T-helper 2 cell treated with Interferon-gamma antibody and Interleukin-4, amounts not matched to agents 5 μg/mL and 100 μg/mL, for 36 hours (primary cell): ENCODE results near the gene SUMO3.
A peak's percentile ranks its signal among the peaks of the same experiment; 100 is the strongest.

Experiments
- DNase-seq: peaks from one replicate; pipeline ENCODE4 v3.0.0; 2021; ENCODE audit warnings: low spot score
- H3K27ac Mint-ChIP-seq: one replicate; pipeline ENCODE4 v1.8.0; 2021; ENCODE audit warnings: mild to moderate bottlenecking, mixed read lengths
- H3K27me3 Mint-ChIP-seq: one replicate; pipeline ENCODE4 v1.8.0; 2021; ENCODE audit warnings: low read depth, mixed read lengths
- H3K36me3 Mint-ChIP-seq: one replicate; pipeline ENCODE4 v1.8.0; 2021; ENCODE audit warnings: low read depth, mixed read lengths
- H3K4me1 Mint-ChIP-seq: one replicate; pipeline ENCODE4 v1.8.0; 2021; ENCODE audit warnings: low read depth, mixed read lengths
- H3K4me3 Mint-ChIP-seq: one replicate; pipeline ENCODE4 v1.8.0; 2022; ENCODE audit warnings: mild to moderate bottlenecking, moderate library complexity, mixed read lengths
- H3K9me3 Mint-ChIP-seq: one replicate; pipeline ENCODE4 v1.8.0; 2021; ENCODE audit warnings: mixed read lengths

SUMO3 gene

GRCh38 chr21:44779417-44780136 lies 38.3 kb downstream of the SUMO3 start:
- peaks cover 21% of the 10 kb centered on the region for H3K36me3 Mint-ChIP-seq

DNA sequence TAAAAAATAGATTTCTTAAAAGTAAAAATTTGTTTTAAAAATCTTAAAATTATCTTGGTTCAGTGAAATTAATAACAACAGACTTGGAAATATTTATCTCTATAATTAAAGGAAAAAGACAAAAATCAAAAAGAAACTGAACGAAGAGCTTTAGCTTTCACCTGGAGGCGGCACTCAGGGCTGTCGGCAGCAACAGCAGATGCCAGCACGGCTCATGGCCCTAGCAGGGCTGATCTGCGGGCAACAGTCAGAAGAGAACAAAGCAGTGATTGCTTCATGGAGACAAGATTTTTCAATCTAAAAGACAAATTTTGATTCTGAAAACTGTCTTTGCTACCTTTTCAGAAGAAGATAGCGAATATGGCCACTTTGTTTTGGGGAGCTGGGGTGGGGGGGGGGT lies 38.9 kb downstream of the SUMO3 start:
- Mint-ChIP-seq H3K4me3 (no peak overlapping the region), H3K9me3 (no peaks in the 10 kb centered on the region), H3K27ac (no peak overlapping the region), H3K36me3 (peaks cover 23% of the 10 kb centered on the region), H3K27me3 (no peaks in the 10 kb centered on the region), H3K4me1 (peaks cover 5% of the 10 kb centered on the region)
- no peak for DNase-seq

More at GRCh38 chr21:44779417-44780136, 38.3 kb downstream of the SUMO3 start:
- Mint-ChIP-seq H3K4me1 (peaks cover 5% of the 10 kb centered on the region), H3K27ac (no peak overlapping the region), H3K4me3 (no peak overlapping the region), H3K27me3 (no peaks in the 10 kb centered on the region), H3K9me3 (no peaks in the 10 kb centered on the region)
- DNase-seq, result no peak

DNA sequence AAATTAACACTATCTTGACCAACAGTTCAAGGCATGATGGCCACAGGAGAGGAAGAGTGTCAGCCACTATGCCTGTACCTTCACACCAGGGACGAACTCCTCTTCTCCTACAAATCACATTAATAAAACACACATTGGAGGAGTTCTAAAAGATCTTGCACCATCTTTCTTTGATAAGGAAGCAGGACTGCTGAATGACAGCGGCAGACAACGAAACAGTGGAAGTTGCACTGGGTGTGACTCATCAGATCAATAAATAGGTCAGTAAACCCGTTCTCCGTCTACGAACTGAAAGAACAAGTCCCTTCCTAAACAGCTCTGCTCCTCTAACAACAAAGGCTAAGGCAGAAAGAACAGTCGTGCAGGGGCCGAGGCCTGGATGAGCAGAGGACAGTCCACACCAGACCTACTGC lies 39.4 kb downstream of the SUMO3 start:
- Mint-ChIP-seq H3K9me3 (no peaks in the 10 kb centered on the region), H3K27ac (no peak overlapping the region), H3K36me3 (peaks cover 23% of the 10 kb centered on the region), H3K27me3 (no peaks in the 10 kb centered on the region), H3K4me3 (no peak overlapping the region), H3K4me1 (peaks cover 5% of the 10 kb centered on the region)
- DNase-seq, result no peak

- H3K4me1 Mint-ChIP-seq, result peaks cover 5% of the 10 kb centered on the region
- H3K9me3 Mint-ChIP-seq, result no peaks in the 10 kb centered on the region
- H3K27me3 Mint-ChIP-seq, result no peaks in the 10 kb centered on the region
- H3K36me3 Mint-ChIP-seq, result peaks cover 23% of the 10 kb centered on the region
- no peak overlapping the region for H3K4me3 Mint-ChIP-seq
- no peak for DNase-seq
- no peak overlapping the region for H3K27ac Mint-ChIP-seq
Observed at GRCh38 chr21:44778094-44778493, 39.8 kb downstream of the SUMO3 start.

- no peaks in the 10 kb centered on the region for H3K4me1 Mint-ChIP-seq
- no peaks in the 10 kb centered on the region for H3K27me3 Mint-ChIP-seq
- H3K27ac Mint-ChIP-seq, result no peak overlapping the region
- H3K9me3 Mint-ChIP-seq, result no peaks in the 10 kb centered on the region
- no peak for DNase-seq
- H3K36me3 Mint-ChIP-seq, result peaks cover 30% of the 10 kb centered on the region
- H3K4me3 Mint-ChIP-seq, result no peak overlapping the region
Observed at GRCh38 chr21:44774972-44775371, 42.9 kb downstream of the SUMO3 start.

- DNase-seq, result no peak
- peaks cover 37% of the 10 kb centered on the region for H3K36me3 Mint-ChIP-seq
- no peaks in the 10 kb centered on the region for H3K9me3 Mint-ChIP-seq
Observed at GRCh38 chr21:44773291-44773932, 44.5 kb downstream of the SUMO3 start.

DNA sequence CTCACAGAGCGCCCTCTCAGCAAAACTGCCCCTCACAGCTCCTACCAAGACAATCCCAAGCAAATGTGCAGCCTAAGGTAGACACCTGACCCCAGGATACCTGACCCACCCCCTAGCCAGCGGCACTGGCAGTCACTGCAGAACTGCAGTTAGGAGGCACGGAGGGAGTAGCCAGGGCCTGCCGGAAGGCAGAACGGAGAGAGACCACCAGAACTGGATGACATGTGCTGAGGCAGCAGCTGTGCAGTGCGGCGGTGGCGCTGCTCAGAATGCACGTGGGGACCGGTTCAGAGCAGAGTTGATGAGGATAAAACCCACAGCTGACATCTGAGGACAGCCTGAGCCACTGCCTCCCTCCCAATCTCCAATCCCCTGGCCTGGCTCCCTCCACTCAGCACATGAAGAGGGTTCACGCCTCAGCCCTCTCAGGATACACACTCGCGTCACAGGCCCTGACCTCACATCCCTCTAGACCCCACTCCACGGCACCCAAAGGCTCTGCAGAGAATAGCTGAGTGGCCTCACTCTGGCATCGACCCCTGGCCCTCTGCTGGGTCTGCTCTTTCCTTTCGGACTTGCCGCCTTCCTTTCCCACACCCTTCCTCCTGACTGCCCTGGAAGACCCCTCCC lies 45.9 kb downstream of the SUMO3 start:
- H3K27me3 Mint-ChIP-seq, result no peaks in the 10 kb centered on the region
- H3K9me3 Mint-ChIP-seq, result no peaks in the 10 kb centered on the region
- no peak for DNase-seq
- no peak overlapping the region for H3K4me3 Mint-ChIP-seq
- H3K36me3 Mint-ChIP-seq, result peaks cover 36% of the 10 kb centered on the region
- H3K4me1 Mint-ChIP-seq, result no peaks in the 10 kb centered on the region
- no peak overlapping the region for H3K27ac Mint-ChIP-seq

More at GRCh38 chr21:44773291-44773932, 44.5 kb downstream of the SUMO3 start:
- Mint-ChIP-seq H3K27me3 (no peaks in the 10 kb centered on the region), H3K4me3 (no peak overlapping the region), H3K27ac (no peak overlapping the region), H3K4me1 (no peaks in the 10 kb centered on the region)

- Mint-ChIP-seq H3K27me3 (no peaks in the 10 kb centered on the region), H3K9me3 (no peaks in the 10 kb centered on the region), H3K4me1 (peaks cover 10% of the 10 kb centered on the region), H3K27ac (no peak overlapping the region), H3K4me3 (no peak overlapping the region), H3K36me3 (peaks cover 20% of the 10 kb centered on the region)
- no peak for DNase-seq
Observed at GRCh38 chr21:44767834-44768831, 49.7 kb downstream of the SUMO3 start.

- Mint-ChIP-seq H3K4me1 (peaks cover 10% of the 10 kb centered on the region), H3K27me3 (no peaks in the 10 kb centered on the region), H3K4me3 (no peak overlapping the region), H3K27ac (peak overlapping the region; percentile 31), H3K36me3 (peaks cover 15% of the 10 kb centered on the region), H3K9me3 (no peaks in the 10 kb centered on the region)
- no peak for DNase-seq
Observed at GRCh38 chr21:44766818-44767354, 51.0 kb downstream of the SUMO3 start.

GRCh38 chr21:44766014-44766817 lies 51.6 kb downstream of the SUMO3 start:
- Mint-ChIP-seq H3K4me1 (peaks cover 11% of the 10 kb centered on the region), H3K9me3 (no peaks in the 10 kb centered on the region), H3K27ac (peak overlapping the region; percentile 87), H3K4me3 (no peak overlapping the region), H3K36me3 (peaks cover 12% of the 10 kb centered on the region), H3K27me3 (no peaks in the 10 kb centered on the region)
- DNase-seq, result no peak

DNA sequence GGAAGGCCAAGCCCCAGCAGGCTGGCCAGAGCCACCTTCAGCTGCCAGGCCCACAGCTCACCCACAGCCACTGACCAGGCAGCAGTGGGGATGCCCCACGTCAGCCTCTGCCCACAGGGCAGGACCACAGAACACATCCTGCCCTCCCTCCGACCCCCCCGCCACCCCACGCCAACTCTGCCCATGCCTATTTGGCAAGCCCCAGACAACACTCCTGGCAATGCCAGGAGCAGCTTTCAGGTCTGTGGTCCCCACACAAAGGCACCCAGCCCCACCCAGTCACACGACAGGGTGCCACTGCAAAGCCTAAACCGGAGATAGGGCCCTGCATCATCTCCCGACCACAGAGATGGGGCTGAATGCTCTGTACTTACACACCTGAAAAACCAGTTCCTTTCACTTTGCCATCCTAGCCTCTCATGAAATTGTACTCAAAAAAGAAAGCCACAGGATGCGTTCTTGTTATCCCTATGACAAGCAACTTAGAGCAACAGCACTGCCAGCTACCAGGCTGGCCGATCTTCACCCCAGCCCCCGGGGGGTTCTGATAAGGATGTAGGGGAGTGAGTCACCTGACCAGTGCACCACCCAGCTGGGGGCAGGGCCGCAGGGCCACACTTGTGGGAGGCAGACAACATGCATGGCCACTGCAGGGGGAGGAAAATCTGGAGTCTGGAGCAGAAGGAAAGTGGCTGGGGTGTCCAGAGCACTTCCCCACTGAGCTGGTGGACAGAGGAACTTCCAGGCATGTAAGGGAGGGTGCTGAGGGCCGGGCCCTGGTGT lies 52.4 kb downstream of the SUMO3 start:
- H3K27me3 Mint-ChIP-seq, result no peaks in the 10 kb centered on the region
- DNase-seq, result no peak
- peak overlapping the region; percentile 43 for H3K4me3 Mint-ChIP-seq
- H3K4me1 Mint-ChIP-seq, result peaks cover 11% of the 10 kb centered on the region
- H3K9me3 Mint-ChIP-seq, result no peaks in the 10 kb centered on the region
- peaks cover 8% of the 10 kb centered on the region for H3K36me3 Mint-ChIP-seq
- peak overlapping the region; percentile 87 for H3K27ac Mint-ChIP-seq
